Activated gamma-delta T cell treated with anti-CD3 and anti-CD28 coated beads, Interleukin-2, amount 50 U/mL, for 16 hours (primary cell): ENCODE measurements around the gene MOBP.

ENCODE experiments used
- DNase-seq: peaks from one replicate; pipeline ENCODE4 v3.0.0-alpha.2; 2020; ENCODE audit warnings: low read depth

The MOBP gene

DNA sequence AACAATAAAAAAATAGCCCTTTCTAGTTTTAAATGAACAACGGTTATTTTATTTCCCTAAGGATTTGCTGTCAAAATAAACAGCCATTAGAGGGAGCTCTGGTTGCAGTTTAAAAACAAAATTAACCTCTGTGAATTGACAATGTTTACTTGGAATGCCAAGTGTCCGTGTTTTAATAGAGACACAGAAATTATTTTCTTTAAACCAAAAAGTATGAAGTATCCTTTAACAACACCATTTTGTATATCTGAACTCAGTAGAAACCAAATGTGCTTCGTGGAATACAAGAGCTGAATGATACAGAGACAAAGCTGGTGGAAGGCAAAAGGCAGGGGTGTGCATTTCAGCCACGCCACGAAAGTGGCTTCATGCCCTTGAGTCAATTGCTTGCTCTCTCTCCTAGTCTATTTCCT, 74.4 kb downstream of the MOBP start:
- no peak for DNase-seq

DNA sequence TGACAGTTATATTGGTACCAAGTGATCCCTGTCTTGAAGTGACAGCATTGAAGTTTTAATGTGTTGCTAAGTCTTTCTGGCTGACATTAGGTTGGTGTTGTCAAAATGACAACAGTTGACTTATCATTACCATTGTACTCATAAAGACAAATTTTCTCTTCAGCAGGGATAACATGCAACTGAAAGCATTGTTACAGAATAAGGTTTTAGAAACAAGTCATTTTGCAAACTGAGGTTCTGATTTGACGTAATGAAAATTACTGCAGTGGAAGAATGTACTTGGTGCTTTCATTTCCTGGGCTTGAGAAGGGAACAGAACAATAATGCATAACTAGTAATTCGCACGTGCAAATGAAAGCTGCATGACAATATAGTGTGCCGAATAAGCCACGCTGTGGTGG, 75.1 kb downstream of the MOBP start:
- DNase-seq, result no peak

DNA sequence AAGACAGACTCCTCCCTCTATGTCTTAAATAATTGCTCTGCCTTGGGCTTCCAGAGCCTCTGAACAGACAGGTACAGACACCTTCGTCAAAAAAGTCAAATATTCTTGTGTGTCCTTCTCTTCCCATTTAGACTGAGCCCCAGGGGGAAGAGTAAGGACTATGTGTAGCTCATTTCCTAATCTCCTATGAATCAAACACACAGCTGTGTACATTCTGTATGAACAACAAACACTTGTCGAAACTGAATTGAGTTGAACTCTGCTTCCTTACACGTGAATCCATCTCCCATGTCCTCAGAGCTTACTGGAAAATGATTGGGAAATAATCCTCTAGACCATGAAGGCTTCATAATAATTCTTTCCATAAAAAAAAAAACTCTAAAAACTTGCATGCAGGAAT, 80.8 kb downstream of the MOBP start:
- no peak for DNase-seq

DNA sequence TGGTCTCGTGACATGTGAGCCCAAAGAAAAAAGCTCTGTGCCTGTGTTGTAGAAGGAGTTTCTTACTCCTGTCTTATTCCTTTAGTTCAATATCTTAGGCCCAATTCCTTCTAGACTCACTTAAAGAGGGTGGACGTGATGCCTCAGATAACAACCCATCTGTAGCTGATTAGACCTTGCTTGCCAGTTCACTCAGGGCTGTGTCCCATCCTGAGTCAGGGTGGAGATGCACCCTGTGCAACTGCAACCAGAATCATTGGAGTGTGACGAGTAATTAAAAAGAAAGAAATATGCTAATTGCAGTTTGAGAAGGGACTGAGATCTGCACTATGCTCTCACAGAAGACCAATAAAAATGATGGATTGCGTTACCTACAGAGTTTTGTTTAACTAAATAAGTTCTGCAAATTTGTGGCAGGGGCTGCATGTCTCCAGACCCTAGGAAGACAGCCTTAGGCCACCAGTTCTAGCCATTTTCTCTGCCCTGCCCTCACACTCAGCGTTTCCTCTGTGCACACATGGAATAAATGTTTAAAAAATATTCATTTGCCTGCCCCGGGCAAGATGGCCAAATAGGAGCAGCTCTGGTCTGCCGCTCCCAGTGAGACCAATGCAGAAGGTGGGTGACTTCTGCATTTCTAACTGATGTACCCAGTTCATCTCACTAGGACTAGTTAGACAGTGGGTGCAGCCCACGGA, 83.0 kb downstream of the MOBP start:
- DNase-seq, result no peak
